Trophoblast cell (in vitro differentiated cells and primary cell): Measurements from ENCODE around the gene DNAH9.

Source experiments
- DNase-seq, 2 donors: peaks; one replicate each; pipeline ENCODE4 v3.0.0-alpha.2; 2016
- H2AFZ ChIP-seq: 2 replicates; pipeline ENCODE4 v1.6.1; 2013; ENCODE audit warnings: low read length, moderate library complexity, mild to moderate bottlenecking; ENCODE audit not compliant: insufficient read depth, poor library complexity
- H2AK5ac ChIP-seq: 2 replicates; pipeline ENCODE4 v1.6.1; 2013; ENCODE audit warnings: mild to moderate bottlenecking, low read length
- H2BK120ac ChIP-seq: 2 replicates; pipeline ENCODE4 v1.6.1; 2013; ENCODE audit warnings: low read length, mild to moderate bottlenecking, moderate library complexity; ENCODE audit not compliant: insufficient read depth, poor library complexity
- H2BK12ac ChIP-seq: 2 replicates; pipeline ENCODE4 v1.6.1; 2013; ENCODE audit warnings: mild to moderate bottlenecking, low read length, moderate library complexity
- H2BK5ac ChIP-seq: 2 replicates; pipeline ENCODE4 v1.6.1; 2013; ENCODE audit warnings: low read length, low read depth, moderate library complexity, mild to moderate bottlenecking; ENCODE audit not compliant: poor library complexity
- H3K14ac ChIP-seq: 2 replicates; pipeline ENCODE4 v1.6.1; 2013; ENCODE audit warnings: mild to moderate bottlenecking, low read length
- H3K18ac ChIP-seq: 2 replicates; pipeline ENCODE4 v1.6.1; 2013; ENCODE audit warnings: mild to moderate bottlenecking, low read length
- H3K23ac ChIP-seq: 2 replicates; pipeline ENCODE4 v1.6.1; 2013; ENCODE audit warnings: low read length
- H3K27ac ChIP-seq: 2 replicates; pipeline ENCODE4 v1.5.1; 2013; ENCODE audit warnings: low read depth, mild to moderate bottlenecking, inconsistent platforms, low read length, moderate library complexity
- H3K27me3 ChIP-seq: 2 replicates; pipeline ENCODE4 v1.6.1; 2013; ENCODE audit warnings: inconsistent platforms, mild to moderate bottlenecking, low read length, moderate library complexity; ENCODE audit not compliant: insufficient read depth
- H3K36me3 ChIP-seq, 2 experiments: 1 replicate in 1 of 2; 2 replicates in 1 of 2; pipeline ENCODE4 v1.6.1; 2013; ENCODE audit warnings: low read length in 2 of 2, mild to moderate bottlenecking in 2 of 2, moderate library complexity in 1 of 2; ENCODE audit not compliant: insufficient read depth in 2 of 2, control insufficient read depth in 1 of 2
- H3K4ac ChIP-seq: 2 replicates; pipeline ENCODE4 v1.6.1; 2013; ENCODE audit warnings: low read depth, mild to moderate bottlenecking, low read length, moderate library complexity
- H3K4me1 ChIP-seq, 2 experiments: 1 replicate in 1 of 2; 2 replicates in 1 of 2; pipeline ENCODE4 v1.6.1; 2013; ENCODE audit warnings: low read length in 2 of 2, mild to moderate bottlenecking in 2 of 2, moderate library complexity in 1 of 2; ENCODE audit not compliant: insufficient read depth in 2 of 2, control insufficient read depth in 1 of 2
- H3K4me2 ChIP-seq: 2 replicates; pipeline ENCODE4 v1.6.1; 2013; ENCODE audit warnings: inconsistent platforms, mild to moderate bottlenecking, low read length, moderate library complexity
- H3K4me3 ChIP-seq: 2 replicates; pipeline ENCODE4 v1.5.1; 2013; ENCODE audit warnings: mild to moderate bottlenecking, low read depth, low read length, inconsistent platforms
- H3K79me1 ChIP-seq: one replicate; pipeline ENCODE4 v1.6.1; 2013; ENCODE audit warnings: low read length
- H3K79me2 ChIP-seq: 2 replicates; pipeline ENCODE4 v1.6.1; 2013; ENCODE audit warnings: low read length, mild to moderate bottlenecking; ENCODE audit not compliant: control insufficient read depth, insufficient read depth, poor library complexity
- H3K9ac ChIP-seq: 2 replicates; pipeline ENCODE4 v1.6.1; 2013; ENCODE audit warnings: mild to moderate bottlenecking, low read length
- H3K9me3 ChIP-seq: 2 replicates; pipeline ENCODE4 v1.6.1; 2013; ENCODE audit warnings: low read depth, mild to moderate bottlenecking, control low read depth, inconsistent platforms, low read length; ENCODE audit not compliant: insufficient read depth
- H4K12ac ChIP-seq: 2 replicates; pipeline ENCODE4 v1.6.1; 2013; ENCODE audit warnings: low read depth, mild to moderate bottlenecking, low read length, moderate library complexity
- H4K8ac ChIP-seq: 2 replicates; pipeline ENCODE4 v1.6.1; 2013; ENCODE audit warnings: low read depth, mild to moderate bottlenecking, low read length, moderate library complexity
- H4K91ac ChIP-seq: one replicate; pipeline ENCODE4 v1.6.1; 2013; ENCODE audit warnings: low read depth, mild to moderate bottlenecking, low read length, moderate library complexity
- WGBS: extraction: QIAGEN DNeasy Blood & Tissue Kit; methylation state at CpG from one replicate; pipeline ENCODE4 v1.1.7; 2013; ENCODE audit warnings: missing lambda C conversion rate; ENCODE audit not compliant: insufficient read length, insufficient coverage; ENCODE audit errors: extremely low coverage; 5-methylcytosine and 5-hydroxymethylcytosine counted together

Gene DNAH9

DNA sequence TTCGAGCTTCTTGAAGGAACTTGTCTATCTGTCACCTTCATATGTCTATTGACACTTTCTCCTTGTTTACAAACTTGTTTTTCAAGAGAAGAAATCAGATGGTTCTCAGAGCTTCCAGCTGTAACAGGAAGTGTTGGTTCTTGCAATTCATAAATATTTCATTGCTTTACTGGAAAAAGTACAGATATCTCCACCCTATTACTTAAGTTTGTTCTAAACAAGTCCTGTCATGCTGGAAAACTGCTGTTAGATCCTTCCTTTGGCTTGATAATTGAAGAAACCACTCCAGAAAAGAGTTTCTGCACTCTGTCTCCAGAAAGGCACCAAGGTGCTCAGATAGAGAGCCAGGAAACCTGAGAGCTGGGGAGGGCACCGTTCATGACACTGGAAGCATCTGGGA is 181.6 kb downstream of the DNAH9 start:
- Histone ChIP-seq H2AK5ac (no peak overlapping the region), H3K36me3 (no peaks in the 10 kb centered on the region), H4K8ac (no peak overlapping the region), H3K27ac (no peak overlapping the region), H3K18ac (no peak overlapping the region), H3K79me2 (no peaks in the 10 kb centered on the region), H2BK5ac (no peak overlapping the region), H3K4me2 (no peak overlapping the region), H3K4me1 (no peaks in the 10 kb centered on the region), H4K91ac (no peak overlapping the region), H2AFZ (no peak overlapping the region), H3K79me1 (no peaks in the 10 kb centered on the region), H3K23ac (no peak overlapping the region), H3K9me3 (no peaks in the 10 kb centered on the region), H4K12ac (no peak overlapping the region), H2BK120ac (no peak overlapping the region), H3K4me3 (no peak overlapping the region), H2BK12ac (no peak overlapping the region), H3K14ac (no peak overlapping the region), H3K9ac (no peak overlapping the region), H3K4ac (no peak overlapping the region), H3K27me3 (no peaks in the 10 kb centered on the region)
- no peak for DNase-seq
- no CpG with 5 or more reads among the region's 2 CpGs for WGBS

DNA sequence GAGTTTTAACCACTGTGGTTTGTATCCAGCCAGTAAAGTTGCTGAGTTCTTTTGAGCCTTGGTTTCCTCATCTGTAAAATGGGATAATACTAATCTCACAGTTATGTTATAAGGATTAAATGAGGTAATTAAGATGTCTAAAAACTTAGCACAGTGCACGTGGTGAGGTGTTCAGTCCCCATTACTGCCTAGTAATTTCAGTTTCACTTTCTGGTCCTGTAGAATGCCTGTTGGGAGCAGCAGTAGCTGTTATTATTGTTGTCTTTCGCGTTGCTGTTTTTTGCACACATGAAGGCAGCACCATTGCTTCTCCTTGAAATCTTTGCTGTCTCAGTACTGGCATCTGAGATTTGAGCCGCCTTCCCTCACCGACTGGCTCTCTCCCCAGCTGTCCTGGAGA is 182.4 kb downstream of the DNAH9 start:
- Histone ChIP-seq H2BK5ac (no peak overlapping the region), H3K27me3 (no peaks in the 10 kb centered on the region), H3K79me2 (no peaks in the 10 kb centered on the region), H3K4me3 (no peak overlapping the region), H4K8ac (no peak overlapping the region), H2BK12ac (no peak overlapping the region), H3K4ac (no peak overlapping the region), H3K14ac (no peak overlapping the region), H3K27ac (no peak overlapping the region), H3K4me1 (no peaks in the 10 kb centered on the region), H2BK120ac (no peak overlapping the region), H3K18ac (no peak overlapping the region), H4K12ac (no peak overlapping the region), H3K23ac (no peak overlapping the region), H3K9me3 (no peaks in the 10 kb centered on the region), H4K91ac (no peak overlapping the region), H2AK5ac (no peak overlapping the region), H3K4me2 (no peak overlapping the region), H2AFZ (no peak overlapping the region), H3K9ac (no peak overlapping the region), H3K36me3 (no peaks in the 10 kb centered on the region), H3K79me1 (no peaks in the 10 kb centered on the region)
- DNase-seq, result no peak
- no CpG with 5 or more reads among the region's 5 CpGs for WGBS

DNA sequence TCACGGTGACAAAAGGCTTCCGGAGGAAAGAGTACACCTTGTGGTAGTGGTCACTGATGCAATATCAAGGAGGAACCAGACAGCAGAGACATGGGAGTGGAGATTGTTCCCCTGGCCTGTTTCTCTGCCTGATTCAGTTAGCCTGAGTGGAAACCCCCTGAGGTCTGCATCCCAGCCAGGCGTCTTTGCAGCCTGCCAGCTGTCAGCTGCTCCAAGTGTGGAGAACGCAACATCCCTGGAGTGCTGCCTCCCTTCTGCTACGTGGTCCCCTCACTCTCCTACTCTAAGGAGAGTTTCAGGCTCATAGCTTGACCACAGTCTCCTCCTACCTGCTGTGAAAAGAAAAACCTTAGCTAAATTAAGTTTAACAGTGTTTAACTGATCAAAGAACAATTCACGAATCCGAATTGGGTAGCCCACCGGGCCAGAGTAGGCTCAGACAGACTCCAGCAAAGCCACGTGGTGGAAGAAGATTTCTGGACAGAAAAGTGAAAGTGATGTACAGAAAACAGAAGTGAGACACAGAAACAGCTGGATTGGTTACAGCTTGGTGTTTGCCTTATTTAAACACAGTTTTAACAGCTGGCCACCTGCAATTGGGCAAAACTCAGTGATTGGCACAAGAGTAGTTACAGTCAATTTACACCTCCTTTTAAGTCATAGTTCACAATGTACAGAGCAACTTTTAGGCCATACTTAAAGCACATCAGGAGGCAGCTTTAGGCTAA is 188.6 kb downstream of the DNAH9 start:
- Histone ChIP-seq H3K9me3 (no peaks in the 10 kb centered on the region), H2BK12ac (no peak overlapping the region)

DNA sequence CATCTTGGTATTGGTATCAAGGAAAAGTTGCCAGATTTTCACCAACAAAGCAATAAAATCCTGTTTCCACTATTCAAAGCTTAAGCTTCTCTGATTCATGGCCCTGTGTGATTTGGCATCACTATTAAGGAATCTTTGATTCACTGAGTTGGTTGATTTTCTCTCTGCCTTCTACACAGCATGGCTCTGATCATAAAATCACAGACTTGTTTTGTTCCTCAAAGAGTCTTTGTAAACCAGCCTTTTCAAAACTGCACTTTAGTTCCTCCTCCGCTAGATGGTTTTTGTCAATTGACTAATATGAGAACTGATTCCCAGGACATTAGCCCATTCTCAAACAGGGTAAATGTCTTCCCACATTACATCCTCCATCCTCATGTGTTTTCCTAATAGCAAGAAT is 197.6 kb downstream of the DNAH9 start:
- Histone ChIP-seq H3K36me3 (no peaks in the 10 kb centered on the region), H4K8ac (no peak overlapping the region), H3K4me3 (no peak overlapping the region), H3K9me3 (no peaks in the 10 kb centered on the region), H3K23ac (no peak overlapping the region), H3K9ac (no peak overlapping the region), H2BK120ac (no peak overlapping the region), H3K4me1 (no peaks in the 10 kb centered on the region), H2AFZ (no peak overlapping the region), H3K4ac (no peak overlapping the region), H2BK5ac (no peak overlapping the region), H2AK5ac (no peak overlapping the region), H4K12ac (no peak overlapping the region), H3K27ac (no peak overlapping the region), H3K79me2 (no peaks in the 10 kb centered on the region), H3K27me3 (no peaks in the 10 kb centered on the region), H3K4me2 (no peak overlapping the region), H3K18ac (no peak overlapping the region), H3K14ac (no peak overlapping the region), H4K91ac (no peak overlapping the region), H3K79me1 (no peaks in the 10 kb centered on the region), H2BK12ac (no peak overlapping the region)
- no peak for DNase-seq
- no CpG with 5 or more reads among the region's 1 CpG for WGBS

More for the DNA sequence above, 188.6 kb downstream of the DNAH9 start:
- no peak overlapping the region for H4K12ac ChIP-seq
- H3K23ac ChIP-seq, result peak overlapping the region; percentile 6
- H3K4me3 ChIP-seq, result no peak overlapping the region
- H3K14ac ChIP-seq, result no peak overlapping the region
- H3K4me1 ChIP-seq, result no peaks in the 10 kb centered on the region
- H3K27me3 ChIP-seq, result peaks cover 2% of the 10 kb centered on the region
- no peak overlapping the region for H2BK5ac ChIP-seq
- no peak overlapping the region for H2AK5ac ChIP-seq
- H3K18ac ChIP-seq, result no peak overlapping the region
- DNase-seq, result no peak
- H2BK120ac ChIP-seq, result no peak overlapping the region
- H3K36me3 ChIP-seq, result no peaks in the 10 kb centered on the region
- no peak overlapping the region for H3K4ac ChIP-seq
- no peak overlapping the region for H2AFZ ChIP-seq
- no peak overlapping the region for H4K91ac ChIP-seq
- no peak overlapping the region for H3K4me2 ChIP-seq
- no peak overlapping the region for H4K8ac ChIP-seq
- no peak overlapping the region for H3K9ac ChIP-seq
- no peaks in the 10 kb centered on the region for H3K79me1 ChIP-seq
- no peaks in the 10 kb centered on the region for H3K79me2 ChIP-seq
- H3K27ac ChIP-seq, result no peak overlapping the region
- no CpG with 5 or more reads among the region's 9 CpGs for WGBS
